Esophagus squamous epithelium (tissue), 5 donors: Measurements from ENCODE around the gene GRP. TPM values are rescaled to one million over a fixed set of nuclear protein-coding genes. Genes with fewer than 3 reads are reported as not detected.

Experiments
- DNase-seq: peaks from one replicate; lab custom pipeline; 2025; lab: John Stamatoyannopoulos, UW
- H3K27ac ChIP-seq, 4 donors: fragments of 200-600 bp; sonication (generic); one replicate each; pipeline ENCODE4 v1.5.1; 2016 to 2019; ENCODE audit warnings: mild to moderate bottlenecking in 1 of 4
- H3K27me3 ChIP-seq, 4 donors: fragments of 200-600 bp; sonication (generic); 1 replicate in 3 of 4; 2 replicates in 1 of 4; pipeline versions ENCODE4 v1.5.1 to v1.6.0; 2017 to 2021; ENCODE audit warnings: antibody characterized with exemption in 1 of 4
- H3K36me3 ChIP-seq, 3 donors: fragments of 200-600 bp; sonication (generic); one replicate each; pipeline ENCODE4 v1.5.1; 2016 to 2019
- H3K4me1 ChIP-seq, 3 donors: fragments of 200-600 bp; sonication (generic); one replicate each; pipeline ENCODE4 v1.5.1; 2017 to 2019
- H3K4me3 ChIP-seq, 4 donors: fragments of 200-600 bp; sonication (generic); 1 replicate in 3 of 4; 2 replicates in 1 of 4; pipeline ENCODE4 v1.5.1; 2016 to 2019; ENCODE audit warnings: mild to moderate bottlenecking in 2 of 4, moderate library complexity in 1 of 4
- H3K9me3 ChIP-seq, 3 donors: fragments of 200-600 bp; sonication (generic); one replicate each; pipeline ENCODE4 v1.5.1; 2016 to 2019
- POLR2A ChIP-seq, 4 donors: fragments of 450-650 bp; IDR thresholded peaks; one replicate each; pipeline ENCODE4 v1.6.1; 2017; ENCODE audit warnings: antibody characterized with exemption in 4 of 4, mild to moderate bottlenecking in 4 of 4, moderate library complexity in 3 of 4
- WGBS, 2 donors: methylation state at CpG; one replicate each; pipeline ENCODE4 v1.1.5; 2018; 5-methylcytosine and 5-hydroxymethylcytosine counted together
- intact Hi-C: fragments of 100-400 bp; cut with DNase I; formaldehyde crosslinking; loops from one replicate; pipeline ENCODE4 v1.15.0; 2022
- total RNA-seq, 4 donors: library from RNA; depleted of rRNA; stranded (reverse); fragments of >200 nt; gene quantifications; one replicate each; pipeline ENCODE4 v1.1.0, GENCODE V29; 2016
- TF ChIP-seq, protein P1 (sequence below), 6 experiments: fragments of 450-650 bp in 4 of 6; fragments of 200-600 bp in 2 of 6; sonication (generic) in 2 of 6; IDR thresholded peaks; one replicate each; pipeline ENCODE4 v1.5.1; 2016 to 2019; ENCODE audit warnings: antibody characterized with exemption in 6 of 6, mild to moderate bottlenecking in 4 of 6, moderate library complexity in 4 of 6
- donor health status: DM: yes; HTN: yes; CAD: no.

The GRP gene
- total RNA-seq, 4 donors from 2014 or later, result not detected

DNA sequence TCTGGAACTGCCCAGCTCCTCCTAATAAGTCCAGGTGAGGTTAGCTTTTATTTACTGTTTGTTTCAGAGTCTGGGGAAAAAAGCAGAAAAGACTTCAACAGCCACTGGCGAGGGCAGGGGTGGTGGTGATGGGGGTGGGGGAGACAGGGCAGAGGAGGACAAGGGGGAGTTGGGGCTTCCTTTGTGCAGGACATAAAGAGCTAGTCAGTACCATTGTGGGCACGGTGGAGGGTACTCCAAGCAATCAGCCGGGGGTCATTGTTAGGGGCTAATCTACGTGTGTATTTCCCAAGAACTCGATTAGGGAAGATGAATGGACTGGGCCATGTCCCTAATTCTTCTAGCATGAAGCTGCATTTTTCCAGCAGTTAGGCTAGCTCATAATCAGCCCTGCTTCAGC, 56.1 kb downstream of the GRP start:
- Histone ChIP-seq H3K9me3 (no peaks in the 10 kb centered on the region), H3K36me3 (no peaks in the 10 kb centered on the region), H3K27me3 (peaks cover 0 to 42% (median 33%) of the 10 kb centered on the region in 4 donors), H3K27ac (no peak overlapping the region), H3K4me3 (no peak overlapping the region), H3K4me1 (peaks cover 16 to 30% (median 21%) of the 10 kb centered on the region in 3 donors)
- WGBS, 2 donors, result 26 to 29% methylated on average over 3 to 5 of the region's 5 CpGs
- TF ChIP-seq, protein P1, sequence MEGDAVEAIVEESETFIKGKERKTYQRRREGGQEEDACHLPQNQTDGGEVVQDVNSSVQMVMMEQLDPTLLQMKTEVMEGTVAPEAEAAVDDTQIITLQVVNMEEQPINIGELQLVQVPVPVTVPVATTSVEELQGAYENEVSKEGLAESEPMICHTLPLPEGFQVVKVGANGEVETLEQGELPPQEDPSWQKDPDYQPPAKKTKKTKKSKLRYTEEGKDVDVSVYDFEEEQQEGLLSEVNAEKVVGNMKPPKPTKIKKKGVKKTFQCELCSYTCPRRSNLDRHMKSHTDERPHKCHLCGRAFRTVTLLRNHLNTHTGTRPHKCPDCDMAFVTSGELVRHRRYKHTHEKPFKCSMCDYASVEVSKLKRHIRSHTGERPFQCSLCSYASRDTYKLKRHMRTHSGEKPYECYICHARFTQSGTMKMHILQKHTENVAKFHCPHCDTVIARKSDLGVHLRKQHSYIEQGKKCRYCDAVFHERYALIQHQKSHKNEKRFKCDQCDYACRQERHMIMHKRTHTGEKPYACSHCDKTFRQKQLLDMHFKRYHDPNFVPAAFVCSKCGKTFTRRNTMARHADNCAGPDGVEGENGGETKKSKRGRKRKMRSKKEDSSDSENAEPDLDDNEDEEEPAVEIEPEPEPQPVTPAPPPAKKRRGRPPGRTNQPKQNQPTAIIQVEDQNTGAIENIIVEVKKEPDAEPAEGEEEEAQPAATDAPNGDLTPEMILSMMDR (IDR thresholded peaks at IDR 0.05), result no peak
- TF ChIP-seq POLR2A (IDR thresholded peaks at IDR 0.05), result no peak
- no peak for DNase-seq
- intact Hi-C loops, result no loop called here

DNA sequence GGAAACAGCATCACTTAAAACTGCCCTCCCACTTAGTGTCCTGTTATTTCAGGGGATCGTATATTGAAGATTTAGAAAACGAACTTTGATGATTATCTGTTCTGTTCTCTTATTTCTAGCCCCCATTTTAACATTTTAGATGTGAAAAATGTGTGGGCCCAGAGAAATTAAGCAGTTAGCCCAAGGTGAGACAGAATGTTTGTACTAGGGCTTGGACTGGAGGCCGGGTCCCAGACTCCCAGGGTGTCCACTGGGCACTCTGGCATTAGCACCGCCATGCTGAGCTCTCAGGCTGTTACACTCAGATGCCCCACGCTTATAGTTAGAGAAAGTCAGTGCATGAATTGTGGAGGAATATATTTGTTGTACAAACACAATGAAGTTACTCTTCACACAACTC, 58.8 kb downstream of the GRP start:
- Histone ChIP-seq H3K27me3 (peaks cover 0 to 17% (median 11%) of the 10 kb centered on the region in 4 donors), H3K4me3 (no peak overlapping the region), H3K4me1 (peaks cover under 1 to 6% (median 1%) of the 10 kb centered on the region in 3 donors), H3K9me3 (no peaks in the 10 kb centered on the region), H3K36me3 (no peaks in the 10 kb centered on the region), H3K27ac (no peak overlapping the region)
- TF ChIP-seq, protein P1 (IDR thresholded peaks at IDR 0.05), result no peak
- TF ChIP-seq POLR2A (IDR thresholded peaks at IDR 0.05), result no peak
- DNase-seq, result no peak
- 65 to 73% methylated on average over 5 of the region's 5 CpGs for WGBS, 2 donors
- intact Hi-C loops, result no loop called here

GRCh38 chr18:59279193-59279592, 59.2 kb downstream of the GRP start:
- WGBS, 2 donors, result 61 to 78% methylated on average over 3 of the region's 3 CpGs
- intact Hi-C loops, result no loop called here
- no peaks in the 10 kb centered on the region for H3K9me3 ChIP-seq
- no peak overlapping the region for H3K27ac ChIP-seq
- TF ChIP-seq, protein P1 (IDR thresholded peaks at IDR 0.05), result no peak
- TF ChIP-seq POLR2A (IDR thresholded peaks at IDR 0.05), result no peak
- DNase-seq, result no peak
- H3K4me3 ChIP-seq, result no peak overlapping the region
- no peaks in the 10 kb centered on the region for H3K36me3 ChIP-seq
- H3K4me1 ChIP-seq, result peaks cover 0 to 2% (median 0%) of the 10 kb centered on the region in 3 donors
- H3K27me3 ChIP-seq, result peaks cover 0 to 13% (median 7%) of the 10 kb centered on the region in 4 donors

GRCh38 chr18:59279722-59280121, 59.8 kb downstream of the GRP start:
- no peaks in the 10 kb centered on the region for H3K4me1 ChIP-seq
- DNase-seq, result no peak
- peaks cover 0 to 7% (median 3%) of the 10 kb centered on the region in 4 donors for H3K27me3 ChIP-seq
- H3K9me3 ChIP-seq, result no peaks in the 10 kb centered on the region
- intact Hi-C loops, result no loop called here
- WGBS, 2 donors, result 52 to 63% methylated on average over 1 of the region's 1 CpG
- H3K4me3 ChIP-seq, result no peak overlapping the region
- no peak overlapping the region for H3K27ac ChIP-seq
- no peak for TF ChIP-seq POLR2A (IDR thresholded peaks at IDR 0.05)
- H3K36me3 ChIP-seq, result no peaks in the 10 kb centered on the region

Other genes with a start within 250 kb of the GRP start
- gene SEC11C, start 80.3 kb upstream of the GRP start, total RNA-seq, result 10 to 100 TPM; 29.6 to 61.8 (median 31.7) TPM
- not detected for gene RAX, start 53.3 kb downstream of the GRP start, total RNA-seq
- under 1 TPM in 1 of 4 donors, not detected in 3; 0.31 TPM for gene CPLX4, start 98.5 kb downstream of the GRP start, total RNA-seq
- 10 to 100 TPM; 67.1 to 80.3 (median 70.6) TPM for gene LMAN1, start 139.1 kb downstream of the GRP start, total RNA-seq